WTC11 (cell line): ENCODE data around the gene CCDC200. TPM values are rescaled to one million over a fixed set of nuclear protein-coding genes. Genes with fewer than 3 reads are reported as not detected.
"Not testable (repeated sequence)": the region's sequence is repeated elsewhere in the genome, so short reads cannot be mapped to it uniquely, and the experiment has no call there.

Experiments used
- ATAC-seq: fragments of 200-7000 bp; cut with Tn5 transposase; 2 replicates; pipeline ENCODE4 v1.10.0; 2021; ENCODE audit warnings: mild to moderate bottlenecking, moderate library complexity
- CTCF ChIA-PET: fragments of 300-600 bp; sonication (Branson Sonifier 250); formaldehyde crosslinking; loops from one replicate; lab custom pipeline; 2021; ENCODE audit warnings: antibody characterized with exemption; lab: Charles Lee
- POLR2A ChIA-PET: fragments of 350-600 bp; sonication (Branson Sonifier 250); formaldehyde crosslinking; loops from one replicate; lab custom pipeline; 2021; ENCODE audit warnings: antibody characterized with exemption; lab: Charles Lee
- DNase-seq: peaks from one replicate; pipeline ENCODE4 v3.0.0; 2021; ENCODE audit warnings: low spot score
- H3K27ac Mint-ChIP-seq: 2 replicates; pipeline ENCODE4 v1.8.0; 2021; ENCODE audit warnings: mixed read lengths
- H3K27me3 Mint-ChIP-seq: 2 replicates; pipeline ENCODE4 v1.8.0; 2021; ENCODE audit warnings: low read depth, mild to moderate bottlenecking, moderate library complexity, mixed read lengths
- H3K36me3 Mint-ChIP-seq: 2 replicates; pipeline ENCODE4 v1.8.0; 2021; ENCODE audit warnings: mixed read lengths
- H3K4me1 Mint-ChIP-seq: 2 replicates; pipeline ENCODE4 v1.8.0; 2022; ENCODE audit warnings: mixed read lengths
- H3K4me3 Mint-ChIP-seq: 2 replicates; pipeline ENCODE4 v1.8.0; 2021; ENCODE audit warnings: mild to moderate bottlenecking, moderate library complexity, mixed read lengths
- H3K9me3 Mint-ChIP-seq: 2 replicates; pipeline ENCODE4 v1.8.0; 2021; ENCODE audit warnings: mixed read lengths
- CREB1 ChIP-seq: sonication (generic); formaldehyde crosslinking; IDR thresholded peaks from 2 replicates; pipeline ENCODE4 v1.8.0; 2023; ENCODE audit warnings: mild to moderate bottlenecking, missing genetic modification reagents
- CREM ChIP-seq: sonication (generic); formaldehyde crosslinking; IDR thresholded peaks from 2 replicates; pipeline ENCODE4 v1.8.1; 2022; ENCODE audit warnings: mild to moderate bottlenecking, missing genetic modification reagents, moderate library complexity
- ELF4 ChIP-seq: sonication (generic); formaldehyde crosslinking; IDR thresholded peaks from 2 replicates; pipeline ENCODE4 v1.8.1; 2022; ENCODE audit warnings: low read depth, mild to moderate bottlenecking, moderate library complexity, missing genetic modification reagents
- ESRRA ChIP-seq: sonication (generic); formaldehyde crosslinking; IDR thresholded peaks from 2 replicates; pipeline ENCODE4 v1.8.1; 2022; ENCODE audit warnings: mild to moderate bottlenecking, missing genetic modification reagents, borderline replicate concordance
- ETV6 ChIP-seq: sonication (generic); formaldehyde crosslinking; IDR thresholded peaks from 2 replicates; pipeline ENCODE4 v1.8.1; 2022; ENCODE audit warnings: mild to moderate bottlenecking, missing genetic modification reagents
- FOXJ3 ChIP-seq: sonication (generic); formaldehyde crosslinking; IDR thresholded peaks from 2 replicates; pipeline ENCODE4 v1.9.0; 2021; ENCODE audit warnings: missing genetic modification reagents, mild to moderate bottlenecking, borderline replicate concordance
- FOXK1 ChIP-seq: sonication (generic); formaldehyde crosslinking; IDR thresholded peaks from 2 replicates; pipeline ENCODE4 v1.8.0; 2022; ENCODE audit warnings: mild to moderate bottlenecking, moderate library complexity, missing genetic modification reagents
- FOXP1 ChIP-seq: sonication (generic); formaldehyde crosslinking; IDR thresholded peaks from 2 replicates; pipeline ENCODE4 v1.8.0; 2022; ENCODE audit warnings: missing genetic modification reagents, mild to moderate bottlenecking, moderate library complexity, borderline replicate concordance
- GTF2I ChIP-seq: fragments of 250-450 bp; sonication (Bioruptor Pico); conservative IDR thresholded peaks from 2 replicates; pipeline ENCODE4 v1.4.0; 2021; ENCODE audit warnings: mild to moderate bottlenecking
- NFATC4 ChIP-seq: fragments of 250-450 bp; sonication (Bioruptor Pico); IDR thresholded peaks from 2 replicates; pipeline ENCODE4 v1.9.0; 2021; ENCODE audit warnings: mild to moderate bottlenecking
- NR2C2 ChIP-seq: sonication (generic); formaldehyde crosslinking; IDR thresholded peaks from 2 replicates; pipeline ENCODE4 v1.8.0; 2022; ENCODE audit warnings: mild to moderate bottlenecking, missing genetic modification reagents
- RELA ChIP-seq: sonication (generic); formaldehyde crosslinking; IDR thresholded peaks from 2 replicates; pipeline ENCODE4 v1.8.1; 2022; ENCODE audit warnings: missing genetic modification reagents, mild to moderate bottlenecking, borderline replicate concordance
- TEAD4 ChIP-seq: sonication (generic); formaldehyde crosslinking; IDR thresholded peaks from 2 replicates; pipeline ENCODE4 v1.8.0; 2022; ENCODE audit warnings: mild to moderate bottlenecking, missing genetic modification reagents
- total RNA-seq: library from RNA; stranded (reverse); gene quantifications from 3 replicates; pipeline ENCODE4 v1.2.3, GENCODE V29; 2021
- TF ChIP-seq, protein P1 (sequence below): sonication (generic); formaldehyde crosslinking; IDR thresholded peaks from 2 replicates; pipeline ENCODE4 v1.8.1; 2022; ENCODE audit warnings: missing genetic modification reagents, borderline replicate concordance
- TF ChIP-seq, protein P2 (sequence below): sonication (generic); formaldehyde crosslinking; IDR thresholded peaks from 2 replicates; pipeline ENCODE4 v1.8.1; 2022; ENCODE audit warnings: mild to moderate bottlenecking, moderate library complexity, missing genetic modification reagents
- TF ChIP-seq, protein P3 (sequence below): fragments of 200-600 bp; IDR thresholded peaks from 2 replicates; pipeline ENCODE4 v1.8.0; 2022; ENCODE audit warnings: antibody characterized with exemption
- TF ChIP-seq, protein P4 (sequence below): fragments of 250-450 bp; sonication (Bioruptor Pico); IDR thresholded peaks from 2 replicates; pipeline ENCODE4 v1.9.0; 2021; ENCODE audit warnings: moderate library complexity, mild to moderate bottlenecking, inconsistent platforms, borderline replicate concordance
- TF ChIP-seq, protein P5 (sequence below): sonication (generic); formaldehyde crosslinking; IDR thresholded peaks from 2 replicates; pipeline ENCODE4 v1.8.1; 2022; ENCODE audit warnings: low read depth, mild to moderate bottlenecking, moderate library complexity, missing genetic modification reagents, borderline replicate concordance
- TF ChIP-seq, protein P6 (sequence below): sonication (generic); formaldehyde crosslinking; IDR thresholded peaks from 2 replicates; pipeline ENCODE4 v1.8.0; 2022; ENCODE audit warnings: mild to moderate bottlenecking, missing genetic modification reagents
- TF ChIP-seq, protein P7 (sequence below): sonication (generic); formaldehyde crosslinking; IDR thresholded peaks from 2 replicates; pipeline ENCODE4 v1.8.1; 2023; ENCODE audit warnings: mild to moderate bottlenecking, missing genetic modification reagents, moderate library complexity
- TF ChIP-seq, protein P8 (sequence below): sonication (generic); formaldehyde crosslinking; IDR thresholded peaks from 2 replicates; pipeline ENCODE4 v1.8.0; 2022; ENCODE audit warnings: mild to moderate bottlenecking, missing genetic modification reagents
- TF ChIP-seq, protein P9 (sequence below): sonication (generic); formaldehyde crosslinking; IDR thresholded peaks from 2 replicates; pipeline ENCODE4 v1.8.1; 2023; ENCODE audit warnings: mild to moderate bottlenecking, moderate library complexity, missing genetic modification reagents

Gene CCDC200
- total RNA-seq, 1 experiment from 2014 or later, result not detected

DNA sequence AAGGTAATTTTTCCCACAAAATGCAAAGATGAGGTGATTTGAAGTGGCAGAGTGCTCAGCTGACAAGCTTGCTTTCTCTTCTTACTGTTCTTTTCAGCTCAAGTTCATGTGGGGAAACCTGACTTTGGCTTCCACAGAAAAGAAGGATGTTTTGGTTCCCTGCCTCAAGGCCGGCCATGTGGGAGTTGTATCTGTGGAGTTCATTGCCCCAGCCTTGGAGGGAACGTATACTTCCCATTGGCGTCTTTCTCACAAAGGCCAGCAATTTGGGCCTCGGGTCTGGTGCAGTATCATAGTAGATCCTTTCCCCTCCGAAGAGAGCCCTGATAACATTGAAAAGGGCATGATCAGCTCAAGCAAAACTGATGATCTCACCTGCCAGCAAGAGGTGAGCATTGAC, 35.2 kb downstream of the CCDC200 start:
- CTCF ChIA-PET, result no interaction called here
- H3K36me3 Mint-ChIP-seq, result peaks cover 75% of the 10 kb centered on the region

DNA sequence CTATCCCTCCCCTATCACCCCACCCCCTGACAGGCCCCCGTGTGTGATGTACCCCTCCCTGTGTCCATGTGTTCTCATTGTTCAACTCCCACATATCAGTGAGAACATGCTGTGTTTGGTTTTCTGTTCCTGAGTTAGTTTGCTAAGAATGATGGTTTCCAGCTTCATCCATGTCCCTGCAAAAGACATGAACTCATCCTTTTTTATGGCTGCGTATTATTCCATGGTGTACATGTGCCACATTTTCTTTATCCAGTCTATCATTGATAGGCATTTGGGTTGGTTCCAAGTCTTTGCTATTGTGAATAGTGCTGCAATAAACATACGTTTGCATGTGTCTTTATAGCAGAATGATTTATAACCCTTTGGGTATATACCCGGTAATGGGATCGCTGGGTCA, 41.8 kb downstream of the CCDC200 start:
- DNase-seq, ATAC-seq, CTCF ChIA-PET, H3K9me3 Mint-ChIP-seq, H3K27ac Mint-ChIP-seq, H3K4me1 Mint-ChIP-seq, H3K27me3 Mint-ChIP-seq, H3K4me3 Mint-ChIP-seq: not testable (repeated sequence)
- H3K36me3 Mint-ChIP-seq, result peaks cover 44% of the 10 kb centered on the region
- POLR2A ChIA-PET, result interaction anchor here (0.6 kb wide), 1 partner anchor 8 kb away, joined by 3 read pairs; no protein-coding TSS in a partner anchor

More for the DNA sequence above, 35.2 kb downstream of the CCDC200 start:
- no peak for DNase-seq
- Mint-ChIP-seq H3K4me3 (no peak overlapping the region), H3K9me3 (no peaks in the 10 kb centered on the region), H3K4me1 (no peaks in the 10 kb centered on the region), H3K27ac (no peak overlapping the region), H3K27me3 (no peaks in the 10 kb centered on the region)
- POLR2A ChIA-PET, result no interaction called here
- no peak for ATAC-seq
- TF ChIP-seq, protein P1, sequence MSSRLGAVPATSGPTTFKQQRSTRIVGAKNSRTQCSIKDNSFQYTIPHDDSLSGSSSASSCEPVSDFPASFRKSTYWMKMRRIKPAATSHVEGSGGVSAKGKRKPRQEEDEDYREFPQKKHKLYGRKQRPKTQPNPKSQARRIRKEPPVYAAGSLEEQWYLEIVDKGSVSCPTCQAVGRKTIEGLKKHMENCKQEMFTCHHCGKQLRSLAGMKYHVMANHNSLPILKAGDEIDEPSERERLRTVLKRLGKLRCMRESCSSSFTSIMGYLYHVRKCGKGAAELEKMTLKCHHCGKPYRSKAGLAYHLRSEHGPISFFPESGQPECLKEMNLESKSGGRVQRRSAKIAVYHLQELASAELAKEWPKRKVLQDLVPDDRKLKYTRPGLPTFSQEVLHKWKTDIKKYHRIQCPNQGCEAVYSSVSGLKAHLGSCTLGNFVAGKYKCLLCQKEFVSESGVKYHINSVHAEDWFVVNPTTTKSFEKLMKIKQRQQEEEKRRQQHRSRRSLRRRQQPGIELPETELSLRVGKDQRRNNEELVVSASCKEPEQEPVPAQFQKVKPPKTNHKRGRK (CRISPR knock-in tag), result no peak
- no peak for TF ChIP-seq CREM (CRISPR knock-in tag)
- TF ChIP-seq RELA (CRISPR knock-in tag), result no peak
- TF ChIP-seq CREB1 (CRISPR knock-in tag), result no peak
- TF ChIP-seq, protein P2, sequence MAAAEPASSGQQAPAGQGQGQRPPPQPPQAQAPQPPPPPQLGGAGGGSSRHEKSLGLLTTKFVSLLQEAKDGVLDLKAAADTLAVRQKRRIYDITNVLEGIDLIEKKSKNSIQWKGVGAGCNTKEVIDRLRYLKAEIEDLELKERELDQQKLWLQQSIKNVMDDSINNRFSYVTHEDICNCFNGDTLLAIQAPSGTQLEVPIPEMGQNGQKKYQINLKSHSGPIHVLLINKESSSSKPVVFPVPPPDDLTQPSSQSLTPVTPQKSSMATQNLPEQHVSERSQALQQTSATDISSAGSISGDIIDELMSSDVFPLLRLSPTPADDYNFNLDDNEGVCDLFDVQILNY (CRISPR knock-in tag), result no peak
- TF ChIP-seq, protein P3, sequence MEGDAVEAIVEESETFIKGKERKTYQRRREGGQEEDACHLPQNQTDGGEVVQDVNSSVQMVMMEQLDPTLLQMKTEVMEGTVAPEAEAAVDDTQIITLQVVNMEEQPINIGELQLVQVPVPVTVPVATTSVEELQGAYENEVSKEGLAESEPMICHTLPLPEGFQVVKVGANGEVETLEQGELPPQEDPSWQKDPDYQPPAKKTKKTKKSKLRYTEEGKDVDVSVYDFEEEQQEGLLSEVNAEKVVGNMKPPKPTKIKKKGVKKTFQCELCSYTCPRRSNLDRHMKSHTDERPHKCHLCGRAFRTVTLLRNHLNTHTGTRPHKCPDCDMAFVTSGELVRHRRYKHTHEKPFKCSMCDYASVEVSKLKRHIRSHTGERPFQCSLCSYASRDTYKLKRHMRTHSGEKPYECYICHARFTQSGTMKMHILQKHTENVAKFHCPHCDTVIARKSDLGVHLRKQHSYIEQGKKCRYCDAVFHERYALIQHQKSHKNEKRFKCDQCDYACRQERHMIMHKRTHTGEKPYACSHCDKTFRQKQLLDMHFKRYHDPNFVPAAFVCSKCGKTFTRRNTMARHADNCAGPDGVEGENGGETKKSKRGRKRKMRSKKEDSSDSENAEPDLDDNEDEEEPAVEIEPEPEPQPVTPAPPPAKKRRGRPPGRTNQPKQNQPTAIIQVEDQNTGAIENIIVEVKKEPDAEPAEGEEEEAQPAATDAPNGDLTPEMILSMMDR, result no peak
- TF ChIP-seq GTF2I, result no peak
- TF ChIP-seq ELF4, result no peak
- no peak for TF ChIP-seq TEAD4 (CRISPR knock-in tag)
- TF ChIP-seq FOXK1 (CRISPR knock-in tag), result no peak
- TF ChIP-seq NFATC4 (CRISPR knock-in tag), result no peak
- TF ChIP-seq, protein P4, sequence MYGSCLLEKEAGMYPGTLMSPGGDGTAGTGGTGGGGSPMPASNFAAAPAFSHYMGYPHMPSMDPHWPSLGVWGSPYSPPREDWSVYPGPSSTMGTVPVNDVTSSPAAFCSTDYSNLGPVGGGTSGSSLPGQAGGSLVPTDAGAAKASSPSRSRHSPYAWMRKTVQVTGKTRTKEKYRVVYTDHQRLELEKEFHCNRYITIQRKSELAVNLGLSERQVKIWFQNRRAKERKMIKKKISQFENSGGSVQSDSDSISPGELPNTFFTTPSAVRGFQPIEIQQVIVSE (CRISPR knock-in tag), result no peak

DNA sequence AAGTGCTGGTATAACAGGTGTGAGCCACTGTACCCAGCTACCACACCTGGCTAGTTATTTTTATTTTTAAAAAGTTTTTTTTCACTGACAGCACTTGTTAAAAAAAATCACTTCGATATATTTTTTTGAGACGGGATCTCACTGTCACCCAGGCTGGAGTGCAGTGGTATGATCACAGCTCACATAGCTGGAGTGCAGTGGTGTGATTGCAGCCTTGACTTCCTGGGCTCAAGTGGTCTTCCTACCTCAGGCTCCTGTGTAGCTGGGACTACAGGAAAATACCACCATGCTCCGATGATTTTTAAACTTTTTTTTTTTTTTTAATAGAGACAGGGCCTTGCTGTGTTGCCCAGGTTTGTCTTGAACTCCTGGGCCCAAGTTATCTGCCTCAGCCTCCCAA, 44.5 kb downstream of the CCDC200 start:
- H3K4me3 Mint-ChIP-seq, result no peak overlapping the region
- H3K27me3 Mint-ChIP-seq, result no peaks in the 10 kb centered on the region
- CTCF ChIA-PET, result interaction anchor here (0.6 kb wide), 2 partner anchors 15 to 23 kb away, joined by 3 read pairs; no protein-coding TSS in a partner anchor
- H3K9me3 Mint-ChIP-seq, result peaks cover 5% of the 10 kb centered on the region; the same call in 1 of the 2 replicates
- DNase-seq (no peak), ATAC-seq (no peak)
- no peaks in the 10 kb centered on the region for H3K4me1 Mint-ChIP-seq
- POLR2A ChIA-PET, result interaction anchor here (0.8 kb wide), 1 partner anchor 41 kb away, joined by 7 read pairs; no protein-coding TSS in a partner anchor
- no peak overlapping the region for H3K27ac Mint-ChIP-seq
- peaks cover 24% of the 10 kb centered on the region for H3K36me3 Mint-ChIP-seq
- no peak for TF ChIP-seq FOXJ3 (CRISPR knock-in tag)
- TF ChIP-seq, protein P5, sequence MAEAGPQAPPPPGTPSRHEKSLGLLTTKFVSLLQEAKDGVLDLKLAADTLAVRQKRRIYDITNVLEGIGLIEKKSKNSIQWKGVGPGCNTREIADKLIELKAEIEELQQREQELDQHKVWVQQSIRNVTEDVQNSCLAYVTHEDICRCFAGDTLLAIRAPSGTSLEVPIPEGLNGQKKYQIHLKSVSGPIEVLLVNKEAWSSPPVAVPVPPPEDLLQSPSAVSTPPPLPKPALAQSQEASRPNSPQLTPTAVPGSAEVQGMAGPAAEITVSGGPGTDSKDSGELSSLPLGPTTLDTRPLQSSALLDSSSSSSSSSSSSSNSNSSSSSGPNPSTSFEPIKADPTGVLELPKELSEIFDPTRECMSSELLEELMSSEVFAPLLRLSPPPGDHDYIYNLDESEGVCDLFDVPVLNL (CRISPR knock-in tag), result no peak
- no peak for TF ChIP-seq ESRRA (CRISPR knock-in tag)
- TF ChIP-seq, protein P6, sequence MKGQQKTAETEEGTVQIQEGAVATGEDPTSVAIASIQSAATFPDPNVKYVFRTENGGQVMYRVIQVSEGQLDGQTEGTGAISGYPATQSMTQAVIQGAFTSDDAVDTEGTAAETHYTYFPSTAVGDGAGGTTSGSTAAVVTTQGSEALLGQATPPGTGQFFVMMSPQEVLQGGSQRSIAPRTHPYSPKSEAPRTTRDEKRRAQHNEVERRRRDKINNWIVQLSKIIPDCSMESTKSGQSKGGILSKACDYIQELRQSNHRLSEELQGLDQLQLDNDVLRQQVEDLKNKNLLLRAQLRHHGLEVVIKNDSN (CRISPR knock-in tag), result no peak
- no peak for TF ChIP-seq FOXP1
- TF ChIP-seq, protein P7, sequence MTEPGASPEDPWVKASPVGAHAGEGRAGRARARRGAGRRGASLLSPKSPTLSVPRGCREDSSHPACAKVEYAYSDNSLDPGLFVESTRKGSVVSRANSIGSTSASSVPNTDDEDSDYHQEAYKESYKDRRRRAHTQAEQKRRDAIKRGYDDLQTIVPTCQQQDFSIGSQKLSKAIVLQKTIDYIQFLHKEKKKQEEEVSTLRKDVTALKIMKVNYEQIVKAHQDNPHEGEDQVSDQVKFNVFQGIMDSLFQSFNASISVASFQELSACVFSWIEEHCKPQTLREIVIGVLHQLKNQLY (CRISPR knock-in tag), result no peak
- TF ChIP-seq, protein P8, sequence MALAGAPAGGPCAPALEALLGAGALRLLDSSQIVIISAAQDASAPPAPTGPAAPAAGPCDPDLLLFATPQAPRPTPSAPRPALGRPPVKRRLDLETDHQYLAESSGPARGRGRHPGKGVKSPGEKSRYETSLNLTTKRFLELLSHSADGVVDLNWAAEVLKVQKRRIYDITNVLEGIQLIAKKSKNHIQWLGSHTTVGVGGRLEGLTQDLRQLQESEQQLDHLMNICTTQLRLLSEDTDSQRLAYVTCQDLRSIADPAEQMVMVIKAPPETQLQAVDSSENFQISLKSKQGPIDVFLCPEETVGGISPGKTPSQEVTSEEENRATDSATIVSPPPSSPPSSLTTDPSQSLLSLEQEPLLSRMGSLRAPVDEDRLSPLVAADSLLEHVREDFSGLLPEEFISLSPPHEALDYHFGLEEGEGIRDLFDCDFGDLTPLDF (CRISPR knock-in tag), result no peak
- no peak for TF ChIP-seq NR2C2 (CRISPR knock-in tag)
- TF ChIP-seq, protein P9, sequence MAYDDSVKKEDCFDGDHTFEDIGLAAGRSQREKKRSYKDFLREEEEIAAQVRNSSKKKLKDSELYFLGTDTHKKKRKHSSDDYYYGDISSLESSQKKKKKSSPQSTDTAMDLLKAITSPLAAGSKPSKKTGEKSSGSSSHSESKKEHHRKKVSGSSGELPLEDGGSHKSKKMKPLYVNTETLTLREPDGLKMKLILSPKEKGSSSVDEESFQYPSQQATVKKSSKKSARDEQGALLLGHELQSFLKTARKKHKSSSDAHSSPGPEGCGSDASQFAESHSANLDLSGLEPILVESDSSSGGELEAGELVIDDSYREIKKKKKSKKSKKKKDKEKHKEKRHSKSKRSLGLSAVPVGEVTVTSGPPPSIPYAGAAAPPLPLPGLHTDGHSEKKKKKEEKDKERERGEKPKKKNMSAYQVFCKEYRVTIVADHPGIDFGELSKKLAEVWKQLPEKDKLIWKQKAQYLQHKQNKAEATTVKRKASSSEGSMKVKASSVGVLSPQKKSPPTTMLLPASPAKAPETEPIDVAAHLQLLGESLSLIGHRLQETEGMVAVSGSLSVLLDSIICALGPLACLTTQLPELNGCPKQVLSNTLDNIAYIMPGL (CRISPR knock-in tag), result no peak
- no peak for TF ChIP-seq ETV6
